KMS-11 (cell line): ENCODE data around the gene TMEM134.

ENCODE experiments used
- H2AFZ ChIP-seq: fragments of 200-600 bp; sonication (generic); 2 replicates; pipeline ENCODE4 v1.6.1; 2016; ENCODE audit warnings: antibody characterized with exemption, mixed run types, low read depth
- H3K27ac ChIP-seq: fragments of 200-600 bp; sonication (generic); 2 replicates; pipeline ENCODE4 v1.6.1; 2016; ENCODE audit warnings: mild to moderate bottlenecking, mixed run types
- H3K27me3 ChIP-seq: fragments of 200-600 bp; sonication (generic); 2 replicates; pipeline ENCODE4 v1.6.1; 2017; ENCODE audit warnings: mild to moderate bottlenecking, low read depth, mixed run types, moderate library complexity; ENCODE audit not compliant: insufficient read depth
- H3K36me3 ChIP-seq: fragments of 200-600 bp; sonication (generic); 2 replicates; pipeline ENCODE4 v1.6.1; 2017; ENCODE audit warnings: mild to moderate bottlenecking, mixed run types; ENCODE audit not compliant: insufficient read depth
- H3K4me1 ChIP-seq: fragments of 200-600 bp; sonication (generic); 2 replicates; pipeline ENCODE4 v1.6.1; 2016; ENCODE audit warnings: mild to moderate bottlenecking, low read depth, mixed run types; ENCODE audit not compliant: poor library complexity, severe bottlenecking
- H3K4me2 ChIP-seq: fragments of 200-600 bp; sonication (generic); 2 replicates; pipeline ENCODE4 v1.7.0; 2016; ENCODE audit warnings: mild to moderate bottlenecking, mixed run types
- H3K4me3 ChIP-seq: fragments of 200-600 bp; sonication (generic); IDR thresholded peaks from 2 replicates; pipeline ENCODE4 v1.6.1; 2017; ENCODE audit warnings: low read depth, low read length, mixed read lengths; ENCODE audit not compliant: insufficient read depth
- H3K79me2 ChIP-seq: fragments of 200-600 bp; sonication (generic); 2 replicates; pipeline ENCODE4 v1.6.1; 2016; ENCODE audit warnings: low read depth, mixed run types; ENCODE audit not compliant: insufficient read depth
- H3K9ac ChIP-seq: fragments of 200-600 bp; sonication (generic); 2 replicates; pipeline ENCODE4 v1.6.1; 2016; ENCODE audit warnings: mild to moderate bottlenecking, mixed run types
- H4K20me1 ChIP-seq: fragments of 200-600 bp; sonication (generic); 2 replicates; pipeline ENCODE4 v1.6.1; 2016; ENCODE audit warnings: mild to moderate bottlenecking, mixed run types; ENCODE audit not compliant: insufficient read depth
- CTCF ChIP-seq: fragments of 200-600 bp; sonication (generic); conservative IDR thresholded peaks from 2 replicates; pipeline ENCODE4 v1.6.1; 2017; ENCODE audit warnings: low read depth, mild to moderate bottlenecking, antibody characterized with exemption, low read length, moderate library complexity, mixed read lengths

TMEM134 gene

GRCh38 chr11:67435031-67435726 is 33.9 kb downstream of the TMEM134 start:
- Histone ChIP-seq H2AFZ (no peak overlapping the region), H3K27me3 (no peaks in the 10 kb centered on the region), H3K79me2 (peaks cover 2% of the 10 kb centered on the region; the same call in 1 of the 2 replicates), H3K4me1 (no peaks in the 10 kb centered on the region), H4K20me1 (no peaks in the 10 kb centered on the region), H3K27ac (no peak overlapping the region), H3K36me3 (no peaks in the 10 kb centered on the region), H3K4me3 (no peak overlapping the region), H3K4me2 (no peak overlapping the region), H3K9ac (no peak overlapping the region)
- TF ChIP-seq CTCF = no peak

- Histone ChIP-seq H3K4me3 (no peak overlapping the region), H3K4me1 (peaks cover 4% of the 10 kb centered on the region), H2AFZ (no peak overlapping the region), H3K36me3 (no peaks in the 10 kb centered on the region), H3K27ac (no peak overlapping the region), H3K79me2 (peaks cover 9% of the 10 kb centered on the region), H3K4me2 (no peak overlapping the region), H3K9ac (no peak overlapping the region), H4K20me1 (no peaks in the 10 kb centered on the region), H3K27me3 (no peaks in the 10 kb centered on the region)
- TF ChIP-seq CTCF = no peak
Measured at GRCh38 chr11:67434395-67434881, 34.6 kb downstream of the TMEM134 start.

GRCh38 chr11:67433536-67434394 is 35.3 kb downstream of the TMEM134 start:
- Histone ChIP-seq H2AFZ (no peak overlapping the region), H3K27me3 (no peaks in the 10 kb centered on the region), H3K36me3 (no peaks in the 10 kb centered on the region), H3K4me3 (no peak overlapping the region), H3K4me2 (no peak overlapping the region), H3K9ac (no peak overlapping the region), H3K79me2 (peaks cover 16% of the 10 kb centered on the region), H3K4me1 (peaks cover 8% of the 10 kb centered on the region), H3K27ac (no peak overlapping the region), H4K20me1 (no peaks in the 10 kb centered on the region)
- TF ChIP-seq CTCF = no peak

GRCh38 chr11:67432655-67433349 is 36.2 kb downstream of the TMEM134 start:
- TF ChIP-seq CTCF = no peak
- Histone ChIP-seq H3K36me3 (no peaks in the 10 kb centered on the region), H3K4me2 (no peak overlapping the region), H3K27me3 (no peaks in the 10 kb centered on the region), H3K4me1 (peaks cover 8% of the 10 kb centered on the region), H3K4me3 (no peak overlapping the region), H3K27ac (no peak overlapping the region), H3K79me2 (peaks cover 19% of the 10 kb centered on the region), H2AFZ (no peak overlapping the region), H4K20me1 (no peaks in the 10 kb centered on the region), H3K9ac (no peak overlapping the region)
